Stimulated activated CD8-positive, alpha-beta memory T cell treated with anti-CD3 and anti-CD28 coated beads, Interleukin-4, amount 100 ng/mL, for 1 hour (primary cell): ENCODE results near the gene BAG5.

Experiments
- DNase-seq, 2 donors: peaks; one replicate each; pipeline ENCODE4 v3.0.0-alpha.2; 2020; ENCODE audit warnings: low read depth in 2 of 2, low spot score in 1 of 2

BAG5 gene

DNA sequence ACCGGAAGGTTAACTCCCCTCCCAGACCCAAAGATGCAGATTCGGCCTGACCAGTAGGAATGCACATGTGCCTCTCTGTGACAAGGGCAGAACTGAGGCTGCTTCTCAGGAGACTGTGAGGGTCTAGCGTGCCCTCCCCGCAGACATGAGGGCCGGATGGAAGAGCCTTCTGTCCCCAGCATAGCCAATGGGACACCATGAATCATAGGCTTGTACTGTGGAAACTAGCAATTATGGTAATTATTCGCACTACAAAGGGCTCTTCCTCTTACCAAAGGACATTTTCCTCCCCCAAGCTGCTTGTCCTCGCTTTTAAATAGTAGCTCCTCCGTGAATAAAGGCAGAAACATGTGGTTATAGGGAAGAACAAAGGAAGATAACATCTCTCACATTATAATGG lies 6.5 kb upstream of the BAG5 start:
- DNase-seq = no peak

DNA sequence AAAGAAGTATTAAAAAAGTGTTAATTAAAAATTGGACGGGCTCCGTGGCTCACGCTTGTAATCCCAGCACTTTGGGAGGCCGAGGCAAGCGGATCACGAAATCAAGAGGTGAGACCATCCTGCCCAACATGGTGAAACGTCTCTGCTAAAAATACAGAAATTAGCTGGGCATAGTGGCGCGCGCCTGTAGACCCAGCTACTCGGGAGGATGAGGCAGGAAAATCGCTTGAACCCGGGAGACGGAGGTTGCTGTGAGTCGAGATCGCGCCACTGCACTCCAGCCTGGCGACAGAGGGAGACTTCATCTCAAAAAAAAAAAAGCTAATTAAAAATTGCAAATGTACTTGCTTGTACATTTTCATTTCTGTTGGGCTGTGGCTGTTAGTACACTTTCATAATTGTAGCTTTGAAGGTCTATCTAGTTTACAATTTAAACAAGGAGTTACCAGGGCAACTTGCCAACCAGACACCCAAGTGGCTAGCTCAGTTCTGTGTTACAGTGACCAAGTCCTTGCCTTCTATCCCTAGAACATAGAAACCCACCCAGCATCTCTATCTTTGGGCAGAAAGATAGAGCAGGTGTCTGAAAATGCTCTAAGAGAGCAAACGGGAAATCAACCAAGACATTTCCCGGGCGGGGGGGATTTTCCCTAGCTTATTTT lies 1.5 kb upstream of the BAG5 start:
- no peak for DNase-seq

DNA sequence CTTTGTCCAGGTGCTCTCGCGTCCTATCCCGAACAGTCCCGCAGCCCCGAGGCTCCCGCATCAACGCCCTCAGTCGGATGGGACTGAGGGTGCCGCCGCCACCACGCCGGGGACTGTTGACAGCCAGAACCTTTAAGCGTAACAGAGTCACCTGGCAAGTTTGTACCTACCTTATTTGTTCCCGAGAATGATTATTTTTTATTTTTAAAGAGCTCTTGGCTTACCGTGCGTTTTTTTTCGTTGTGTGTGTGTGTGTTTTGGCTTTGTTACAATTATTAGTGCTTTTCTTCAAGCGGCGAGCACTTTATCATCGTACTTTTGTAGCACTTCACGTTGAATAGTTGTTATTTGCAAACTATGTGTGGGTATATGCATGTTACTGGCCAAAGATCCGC lies 766 bp upstream of the BAG5 start:
- DNase-seq = no peak

DNA sequence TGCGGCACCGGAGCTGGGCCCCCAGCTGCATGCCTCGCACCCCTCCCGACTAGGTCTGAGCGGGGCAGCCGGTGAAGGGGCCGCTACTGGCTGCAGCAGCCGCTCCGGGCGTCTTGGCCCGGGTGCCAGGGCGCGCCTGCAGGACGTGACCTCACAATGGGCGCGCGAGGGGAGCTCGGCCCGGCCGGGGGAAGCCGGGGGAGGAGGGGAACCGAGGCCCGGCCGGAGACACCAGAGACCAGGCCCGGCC lies 353 bp downstream of the BAG5 start:
- DNase-seq = no peak

DNA sequence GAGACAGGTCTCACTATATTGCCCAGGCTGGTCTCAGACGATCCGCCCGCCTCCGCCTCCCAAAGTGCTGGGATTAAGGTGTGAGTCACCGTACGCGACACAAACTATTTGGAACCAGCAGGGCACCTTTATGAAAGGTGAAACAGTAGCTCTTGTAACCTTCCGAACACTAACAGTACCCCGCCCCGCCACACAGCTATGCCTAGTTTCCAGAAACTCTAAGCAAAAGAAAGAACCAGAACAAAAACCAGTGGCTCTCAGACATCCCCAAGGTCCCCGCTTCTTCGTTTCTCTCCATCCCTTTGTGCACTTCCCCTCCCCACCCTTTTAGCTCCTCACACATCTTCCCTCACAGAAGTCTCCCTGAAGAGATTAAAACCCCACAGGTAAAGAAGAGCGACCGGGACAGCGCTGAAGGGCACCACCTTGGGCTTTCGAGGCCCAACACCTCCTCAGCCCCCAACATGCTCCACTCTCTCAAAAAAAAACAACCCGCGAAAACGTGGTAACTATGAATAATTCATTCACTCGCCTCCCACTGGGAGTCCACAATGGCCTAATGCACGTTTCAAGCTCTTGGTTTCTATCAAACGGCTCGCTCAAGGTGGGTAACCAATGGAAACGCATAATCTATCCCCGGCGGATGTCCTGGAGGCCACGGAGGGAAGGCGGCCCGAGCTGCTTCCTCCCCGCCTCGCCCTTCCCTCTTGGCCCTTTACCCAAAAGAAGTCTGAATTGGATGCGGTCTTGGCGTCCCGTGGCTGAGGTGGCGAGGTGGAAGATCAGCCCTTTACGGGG lies 877 bp downstream of the BAG5 start:
- no peak for DNase-seq

GRCh38 chr14:103560691-103561090 lies 1.8 kb downstream of the BAG5 start:
- DNase-seq = no peak

GRCh38 chr14:103559766-103560165 lies 2.7 kb downstream of the BAG5 start:
- no peak for DNase-seq

DNA sequence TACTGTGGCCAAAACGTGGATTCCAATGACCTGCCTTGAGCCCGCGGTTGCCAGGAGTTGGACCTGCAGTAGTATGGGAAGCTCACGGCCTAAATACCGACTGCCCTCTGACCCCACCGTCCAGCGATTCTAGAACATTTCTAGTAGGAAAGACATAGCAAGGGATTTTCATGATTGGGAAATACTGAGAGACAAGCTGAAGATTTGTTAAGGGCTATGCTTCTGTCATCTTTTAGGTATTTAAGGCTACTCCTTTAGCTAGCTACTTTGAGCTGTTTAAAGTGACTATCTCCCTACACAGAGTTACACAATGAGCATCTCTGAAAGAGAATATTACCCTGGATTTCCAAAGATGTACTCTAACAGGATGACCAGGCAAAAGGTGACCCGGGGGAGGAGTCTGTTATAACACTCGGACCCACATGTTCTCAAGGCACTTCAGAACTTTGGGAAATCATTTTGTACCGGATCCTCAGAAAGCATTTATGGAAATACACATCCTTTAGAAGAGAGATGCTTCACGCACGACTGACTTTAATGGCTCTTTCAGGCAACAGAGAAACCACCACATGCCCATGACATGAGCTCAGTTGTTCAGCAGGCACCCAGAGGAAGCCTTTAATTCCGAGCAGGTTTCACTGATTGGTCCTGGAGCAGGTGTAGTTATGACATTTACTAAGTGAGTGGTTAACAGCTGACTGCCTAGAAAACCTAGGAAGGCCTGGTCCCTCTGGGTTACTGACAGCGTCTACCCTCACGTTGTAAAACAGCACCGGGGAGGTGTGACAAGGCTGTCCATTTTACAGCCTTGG lies 4.2 kb downstream of the BAG5 start:
- DNase-seq = no peak

DNA sequence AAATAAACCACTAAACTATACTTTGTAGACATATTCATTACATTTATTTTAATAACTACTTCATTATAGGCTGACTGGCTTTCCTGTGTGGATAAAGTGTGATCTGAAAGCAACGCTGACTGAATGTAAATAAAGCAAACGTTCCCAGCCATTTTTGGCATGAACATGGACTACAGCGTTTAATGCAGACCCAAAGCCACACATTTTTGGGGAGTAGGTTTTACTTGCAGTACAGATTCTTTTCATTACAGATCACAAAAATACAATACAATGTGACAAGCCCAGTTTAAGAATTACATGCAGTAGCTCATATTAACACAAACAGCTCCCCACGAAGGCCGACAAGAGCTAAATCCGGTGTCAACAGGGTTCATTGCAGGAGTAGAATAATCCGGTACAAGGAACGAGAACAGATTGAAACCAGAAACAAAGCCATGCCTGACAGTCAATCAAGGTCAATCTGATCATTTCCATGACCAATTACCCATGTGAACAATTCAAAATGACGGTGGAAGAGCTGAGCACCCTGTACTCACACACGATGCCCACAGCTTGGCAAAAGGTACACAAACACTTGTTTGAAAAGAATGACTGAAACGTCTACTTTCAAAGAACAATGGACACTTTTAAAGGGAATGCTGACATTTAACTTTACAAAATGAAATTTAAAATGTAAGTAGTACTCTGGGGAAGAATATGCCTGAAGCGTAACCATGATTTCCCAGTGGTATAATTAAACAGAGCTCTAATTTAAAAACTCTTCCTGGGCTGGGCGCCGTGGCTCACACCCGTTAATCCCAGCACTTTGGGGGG lies 5.3 kb downstream of the BAG5 start:
- no peak for DNase-seq

GRCh38 chr14:103555559-103556337 lies 6.7 kb downstream of the BAG5 start:
- DNase-seq = no peak

DNA sequence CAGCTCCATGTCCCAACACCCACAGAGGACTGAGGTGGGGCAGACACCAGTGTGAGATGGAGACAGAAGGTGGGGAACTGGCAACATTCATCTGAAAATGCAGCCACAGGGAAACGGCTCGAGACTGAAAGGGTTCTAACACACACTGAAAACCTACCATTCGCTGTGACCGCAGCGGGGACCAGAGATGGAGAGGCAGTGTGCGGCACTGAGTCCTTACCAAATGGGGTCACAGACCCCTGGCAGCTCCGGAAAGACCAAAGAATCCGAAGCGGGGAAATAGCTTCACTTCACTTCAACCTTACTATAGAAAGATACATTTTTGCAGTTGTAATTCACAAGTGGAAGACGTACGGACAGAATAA lies 9.6 kb downstream of the BAG5 start:
- no peak for DNase-seq

- DNase-seq = no peak
Observed at GRCh38 chr14:103552011-103552845, 10.2 kb downstream of the BAG5 start.

DNA sequence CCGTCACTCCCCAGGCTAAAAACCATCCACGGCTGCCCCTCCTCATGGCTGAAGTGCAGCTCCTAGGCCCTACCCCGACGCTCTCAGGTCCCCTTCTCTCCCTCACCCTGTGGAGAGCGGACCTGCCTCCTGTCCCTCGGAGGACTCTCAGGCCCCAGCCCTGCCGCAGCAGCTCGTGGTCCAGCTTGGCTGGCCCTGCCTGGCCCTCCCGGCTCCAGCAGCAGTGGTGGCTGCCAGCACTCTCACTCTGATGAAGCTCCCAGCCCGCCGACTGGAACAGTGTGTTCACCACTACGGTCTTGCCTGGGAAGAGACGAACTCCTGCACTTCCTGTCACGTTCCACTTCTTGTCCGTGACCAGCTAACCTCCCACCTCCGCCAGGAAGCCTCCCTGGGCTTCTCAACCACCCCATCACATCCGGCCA lies 11.1 kb downstream of the BAG5 start:
- DNase-seq = no peak

- DNase-seq = no peak
Observed at GRCh38 chr14:103550451-103551337, 11.8 kb downstream of the BAG5 start.

- DNase-seq = no peak
Observed at GRCh38 chr14:103549361-103550311, 12.8 kb downstream of the BAG5 start.

- no peak for DNase-seq
Observed at GRCh38 chr14:103548463-103549351, 13.8 kb downstream of the BAG5 start.
